K562 treated with DMSO at 1 percent for 48 hours (cell line): ENCODE data around the gene SGMS2. TPM values are rescaled to one million over a fixed set of nuclear protein-coding genes. Genes with fewer than 3 reads are reported as not detected.

Experiments used
- total RNA-seq: library from RNA; unstranded; fragments of 300-600 nt; gene quantifications from 2 replicates; pipeline ENCODE4 v1.2.3, GENCODE V29; 2022; ENCODE audit warnings: low replicate concordance; ENCODE audit errors: extremely low read depth

Gene SGMS2
- total RNA-seq, result not detected in 2 replicates

GRCh38 chr4:107824350-107825071, at the start of gene SGMS2:
Gene SGMS2 (plus strand): TSS chr4:107824932. CDS start chr4:107895554, 70,622 bp downstream.

GRCh38 chr4:107930821-107931774, 106.4 kb downstream of the SGMS2 start, which contains the start of gene CYP2U1:
Gene CYP2U1 (plus strand): TSS chr4:107931549. CDS start chr4:107931644, 95 bp downstream.

Other genes starting within 250 kb of the SGMS2 start
- gene PAPSS1, start 104.7 kb upstream of the SGMS2 start, total RNA-seq, result not detected in 2 replicates
- not detected in 2 replicates for gene CYP2U1, start 106.6 kb downstream of the SGMS2 start, total RNA-seq
- gene HADH, start 165.0 kb downstream of the SGMS2 start, total RNA-seq, result not detected in 2 replicates